ENCODE results near the gene MND1. TPM values are rescaled to one million over a fixed set of nuclear protein-coding genes. Genes with fewer than 3 reads are reported as not detected.

MND1 gene
- total and polyA plus RNA-seq, 2 of the 8 experiments (the other 6 are each of a cell fraction or from before 2014, with no cell fraction given), result 4.4 to 26.2 TPM

- H3K27ac ChIP-seq (ENCODE audit: low read depth, low read length), result no peak overlapping the region
- no peaks in the 10 kb centered on the region for H3K36me3 ChIP-seq (ENCODE audit: control insufficient read depth in 2 of 4, insufficient read depth in 4 of 4, low read length in 3 of 4)
- H3K14ac ChIP-seq (ENCODE audit: insufficient read length), result no peak overlapping the region
- ChIA-PET CTCF (ENCODE audit: partially characterized antibody) (interaction anchor here (1.0 kb wide), 1 partner anchor 34 kb away, joined by 3 read pairs; no protein-coding TSS in a partner anchor), POLR2A (ENCODE audit: partially characterized antibody) (no interaction called here)
- no peak overlapping the region for H3K18ac ChIP-seq (ENCODE audit: extremely low read depth, low read length)
- H4K8ac ChIP-seq (ENCODE audit: extremely low read depth, insufficient read depth, low read length), result no peak overlapping the region
- H3K4me1 ChIP-seq (replicated peaks in 1 of 4; ENCODE audit: control insufficient read depth in 3 of 4, insufficient read depth in 4 of 4, low read length in 3 of 4), result no peaks in the 10 kb centered on the region
- H3K4ac ChIP-seq (replicated peaks; ENCODE audit: insufficient read length, low read depth, low read length), result no peak overlapping the region
- H3K27me3 ChIP-seq (replicated peaks in 1 of 4; ENCODE audit: control insufficient read depth in 3 of 4, extremely low read depth in 1 of 4, insufficient read depth in 3 of 4, low read length in 3 of 4), result no peaks in the 10 kb centered on the region
- no peaks in the 10 kb centered on the region for H3K9me3 ChIP-seq (ENCODE audit: insufficient read depth in 2 of 2, low read depth in 1 of 2, low read length in 1 of 2)
- H2BK20ac ChIP-seq (ENCODE audit: low read length), result no peak overlapping the region
- H2AFZ ChIP-seq (ENCODE audit: low read length), result no peak overlapping the region
- H3K4me2 ChIP-seq (ENCODE audit: insufficient read depth in 1 of 2, low read depth in 2 of 2, low read length in 2 of 2), result no peak overlapping the region
- no peak overlapping the region for H2BK12ac ChIP-seq (ENCODE audit: low read depth, low read length)
- no peak overlapping the region for H2BK120ac ChIP-seq (replicated peaks; ENCODE audit: low read depth, low read length)
- no peak overlapping the region for H4K91ac ChIP-seq (replicated peaks; ENCODE audit: insufficient read length, low read length)
- H4K5ac ChIP-seq (ENCODE audit: insufficient read length, low read depth, low read length), result no peak overlapping the region
- FAIRE-seq (no peak), DNase-seq (ENCODE audit: low read depth in 1 of 2, low spot score in 2 of 2) (no peak)
- no peak overlapping the region for H3K23ac ChIP-seq (ENCODE audit: insufficient read length)
- H3K4me3 ChIP-seq (ENCODE audit: extremely low read depth in 1 of 4, insufficient read depth in 2 of 4, low read depth in 3 of 4, low read length in 4 of 4), result no peak overlapping the region
- H2AK5ac ChIP-seq (ENCODE audit: low read depth, low read length), result no peak overlapping the region
- no peaks in the 10 kb centered on the region for H3K79me2 ChIP-seq (ENCODE audit: control insufficient read depth in 1 of 2, insufficient read depth in 2 of 2, low read length in 2 of 2)
- no peak overlapping the region for H3K9ac ChIP-seq (replicated peaks in 1 of 4; ENCODE audit: extremely low read depth in 1 of 4, low read depth in 3 of 4, low read length in 3 of 4)
- H3K23me2 ChIP-seq (ENCODE audit: low read depth, low read length), result no peaks in the 10 kb centered on the region
- 91% methylated on average over 4 of the region's 4 CpGs; no CpG with 5 or more reads in 1 of the 2 experiments for WGBS, 2 experiments (ENCODE audit: extremely low coverage in 1 of 2, insufficient coverage in 1 of 2, insufficient read length in 1 of 2, insufficient replicate concordance in 2 of 2, low coverage in 1 of 2, low lambda C conversion rate in 2 of 2, missing lambda C conversion rate in 1 of 2)
- H2BK5ac ChIP-seq (ENCODE audit: low read depth, low read length), result no peak overlapping the region
- H3K56ac ChIP-seq (replicated peaks; ENCODE audit: insufficient read length, low read depth, low read length), result no peak overlapping the region
- H4K20me1 ChIP-seq (replicated peaks in 1 of 2; ENCODE audit: control insufficient read depth in 1 of 2, insufficient read depth in 2 of 2, low read length in 2 of 2), result no peaks in the 10 kb centered on the region
- no peaks in the 10 kb centered on the region for H3K79me1 ChIP-seq (ENCODE audit: low read depth, low read length)
- no peak overlapping the region for H2BK15ac ChIP-seq (ENCODE audit: low read length)
- TF ChIP-seq SP4 (IDR thresholded peaks at IDR 0.05; ENCODE audit: low read length), result no peak
- no peak for TF ChIP-seq JUN (IDR thresholded peaks at IDR 0.05; ENCODE audit: low read depth, low read length)
- no peak for TF ChIP-seq E2F6 (IDR thresholded peaks at IDR 0.05)
- no peak for TF ChIP-seq USF2 (IDR thresholded peaks at IDR 0.05; ENCODE audit: low read length)
- TF ChIP-seq FOSL1 (IDR thresholded peaks at IDR 0.05; ENCODE audit: insufficient read depth, low read depth, low read length), result no peak
- no peak for TF ChIP-seq TEAD4 (IDR thresholded peaks at IDR 0.05; ENCODE audit: low read depth, low read length)
- TF ChIP-seq CTCF (IDR thresholded peaks at IDR 0.05; ENCODE audit: control extremely low read depth in 1 of 3, insufficient read depth in 1 of 3, low read depth in 1 of 3, low read length in 3 of 3), result no peak
- no peak for TF ChIP-seq RBBP5 (IDR thresholded peaks at IDR 0.05; ENCODE audit: borderline replicate concordance, low read depth, low read length)
Observed at GRCh38 chr4:153383131-153383530, 38.6 kb downstream of the MND1 start.

All from H1 (cell line).